ENCODE results near the gene TRAK1. TPM values are rescaled to one million over a fixed set of nuclear protein-coding genes. Genes with fewer than 3 reads are reported as not detected.

The TRAK1 gene
- total and polyA plus RNA-seq, 2 of the 4 experiments (the other 2 are of a cell fraction) = 25.6 to 28.1 TPM

- H3K14ac ChIP-seq (replicated peaks; ENCODE audit: low read depth, low read length) = no peak overlapping the region
- no peak overlapping the region for H3K56ac ChIP-seq (ENCODE audit: extremely low read depth, insufficient read depth, low read length)
- intact Hi-C loops (cut with micrococcal nuclease) (no loop called here), in situ Hi-C loops (cut with MboI; ENCODE audit: low sequenced_read_pairs) (loop anchor here (10.0 kb wide), 1 partner anchor 222 kb away; no protein-coding TSS in a partner anchor), dilution Hi-C loops (cut with HindIII; ENCODE audit: low sequenced_read_pairs, unreplicated experiment) (no loop called here)
- no peak overlapping the region for H2BK20ac ChIP-seq (ENCODE audit: low read depth, low read length)
- no peak overlapping the region for H2BK120ac ChIP-seq (ENCODE audit: low read depth, low read length)
- no peaks in the 10 kb centered on the region for H3K9me3 ChIP-seq (ENCODE audit: control insufficient read depth, insufficient read depth, low read length)
- WGBS, 2 experiments (ENCODE audit: extremely low coverage in 2 of 2, insufficient read length in 1 of 2) = 100% methylated on average over 10 of the region's 31 CpGs; no CpG with 5 or more reads in 1 of the 2 experiments
- H2BK15ac ChIP-seq (ENCODE audit: low read depth, low read length) = no peak overlapping the region
- H2BK5ac ChIP-seq (ENCODE audit: low read depth, low read length, poor library complexity, severe bottlenecking) = no peak overlapping the region
- no peak overlapping the region for H2AFZ ChIP-seq (replicated peaks; ENCODE audit: low read length, poor library complexity)
- no peak overlapping the region for H3K18ac ChIP-seq (ENCODE audit: low read depth, low read length)
- no peak overlapping the region for H4K5ac ChIP-seq (ENCODE audit: low read depth, low read length)
- no peaks in the 10 kb centered on the region for H4K20me1 ChIP-seq (ENCODE audit: insufficient read depth, low read length)
- peaks cover 18% of the 10 kb centered on the region for H3K36me3 ChIP-seq (ENCODE audit: control insufficient read depth, insufficient read depth, low read length)
- H3K79me1 ChIP-seq (ENCODE audit: low read depth in 1 of 2, low read length in 2 of 2) = no peaks in the 10 kb centered on the region
- no peak overlapping the region for H4K8ac ChIP-seq (ENCODE audit: low read depth in 2 of 2, low read length in 2 of 2)
- ChIA-PET CTCF (interaction anchor here (0.6 to 1.6 kb wide), 3 partner anchors 32 to 1646 kb away, joined by 4 to 5 read pairs (median 4); no protein-coding TSS in a partner anchor), POLR2A (ENCODE audit: unreplicated experiment) (no interaction called here)
- no peak overlapping the region for H4K91ac ChIP-seq (ENCODE audit: insufficient read depth, low read depth, low read length)
- ATAC-seq (ENCODE audit: low read depth) (no peak), DNase-seq (no peak)
- H3K4me2 ChIP-seq (ENCODE audit: low read depth, low read length) = no peak overlapping the region
- H3K27ac ChIP-seq (ENCODE audit: insufficient read depth, low read length) = no peak overlapping the region
- TF ChIP-seq CEBPB (IDR thresholded peaks at IDR 0.05; ENCODE audit: low read depth, low read length) = no peak
- no peak for TF ChIP-seq FOS (IDR thresholded peaks at IDR 0.05; ENCODE audit: low read depth, low read length)
- TF ChIP-seq NFE2L2 (IDR thresholded peaks at IDR 0.05; ENCODE audit: low read depth, low read length) = no peak
- TF ChIP-seq MAFK (IDR thresholded peaks at IDR 0.05; ENCODE audit: low read depth, low read length) = no peak
- no peak for TF ChIP-seq RFX5 (IDR thresholded peaks at IDR 0.05; ENCODE audit: low read depth, low read length)
- TF ChIP-seq MXI1 (IDR thresholded peaks at IDR 0.05; ENCODE audit: borderline replicate concordance, low read depth, low read length) = no peak
- H2AK9ac ChIP-seq (replicated peaks; ENCODE audit: low read depth, low read length, poor library complexity) = no peak overlapping the region
- no peak overlapping the region for H3K4ac ChIP-seq (ENCODE audit: low read depth, low read length)
- H2AK5ac ChIP-seq (ENCODE audit: low read depth, low read length) = no peak overlapping the region
- H3K23ac ChIP-seq (ENCODE audit: low read depth, low read length) = no peak overlapping the region
- H3K4me1 ChIP-seq (ENCODE audit: control insufficient read depth, insufficient read depth, low read length) = peaks cover 6% of the 10 kb centered on the region
- no peak overlapping the region for H3K9ac ChIP-seq (ENCODE audit: low read depth, low read length)
- H3K27me3 ChIP-seq (ENCODE audit: control insufficient read depth, insufficient read depth, low read length) = no peaks in the 10 kb centered on the region
- H3K4me3 ChIP-seq (ENCODE audit: insufficient read depth, low read depth, low read length) = no peak overlapping the region
- no TSS peak for BruUV-seq (replicated peaks)
- peaks cover 23% of the 10 kb centered on the region for H3K9me1 ChIP-seq (ENCODE audit: insufficient read depth, low read length)
Observed at GRCh38 chr3:42222942-42223693, 132.0 kb downstream of the TRAK1 start.
